Uterus (tissue), 4 donors: ENCODE data around the gene PARD6A. TPM values are rescaled to one million over a fixed set of nuclear protein-coding genes. Genes with fewer than 3 reads are reported as not detected.

Source experiments
- DNase-seq, 2 donors: peaks; one replicate each; pipeline ENCODE4 v3.0.0-alpha.2; 2019 to 2020
- H3K27ac ChIP-seq, 2 donors: fragments of 200-600 bp; sonication (generic); 1 replicate in 1 of 2; 2 replicates in 1 of 2; pipeline ENCODE4 v1.5.1; 2016 to 2018
- H3K27me3 ChIP-seq, 2 donors: fragments of 200-600 bp; sonication (generic); one replicate each; pipeline ENCODE4 v1.5.1; 2018 to 2019; ENCODE audit warnings: control low read depth in 1 of 2
- H3K36me3 ChIP-seq, 2 donors: fragments of 200-600 bp; sonication (generic); one replicate each; pipeline ENCODE4 v1.5.1; 2019; ENCODE audit warnings: control low read depth in 1 of 2
- H3K4me1 ChIP-seq, 2 donors: fragments of 200-600 bp; sonication (generic); one replicate each; pipeline ENCODE4 v1.5.1; 2018 to 2019; ENCODE audit warnings: control low read depth in 1 of 2
- H3K4me3 ChIP-seq, 2 donors: fragments of 200-600 bp; sonication (generic); 1 replicate in 1 of 2; 2 replicates in 1 of 2; pipeline ENCODE4 v1.5.1; 2018 to 2019; ENCODE audit warnings: mild to moderate bottlenecking in 1 of 2
- H3K9me3 ChIP-seq, 2 donors: fragments of 200-600 bp; sonication (generic); one replicate each; pipeline ENCODE4 v1.5.1; 2019; ENCODE audit warnings: control low read depth in 1 of 2
- POLR2A ChIP-seq, 2 donors: fragments of 450-650 bp; IDR thresholded peaks; one replicate each; pipeline ENCODE4 v1.6.1; 2016; ENCODE audit warnings: antibody characterized with exemption in 2 of 2, mild to moderate bottlenecking in 1 of 2, moderate library complexity in 1 of 2
- intact Hi-C: fragments of 100-400 bp; cut with DNase I; formaldehyde crosslinking; loops from one replicate; pipeline ENCODE4 v1.15.1; 2023; ENCODE audit warnings: low total_unique reads
- total RNA-seq, 4 donors: library from RNA; depleted of rRNA in 3 of 4; stranded (reverse); fragments of >200 nt in 3 of 4; gene quantifications; one replicate each; pipeline versions ENCODE4 v1.1.0 to v1.2.4, GENCODE V29; 2014 to 2023
- TF ChIP-seq, protein P1 (sequence below), 4 experiments: fragments of 200-600 bp in 2 of 4; fragments of 450-650 bp in 2 of 4; sonication (generic) in 2 of 4; IDR thresholded peaks; one replicate each; pipeline ENCODE4 v1.5.1; 2016 to 2019; ENCODE audit warnings: antibody characterized with exemption in 4 of 4, mild to moderate bottlenecking in 2 of 4, moderate library complexity in 1 of 4
- donor health status: DM: yes; HTN: yes; CAD: no.

Gene PARD6A
- total RNA-seq, 4 donors from 2014 or later = 1.6 to 32.9 (median 7.9) TPM; not detected in 1

- intact Hi-C loops = no loop called here
- H3K36me3 ChIP-seq = no peaks in the 10 kb centered on the region
- DNase-seq = no peak
- H3K4me1 ChIP-seq = peaks cover 4 to 8% of the 10 kb centered on the region in 2 donors
- no peak overlapping the region for H3K4me3 ChIP-seq
- no peak for TF ChIP-seq POLR2A (IDR thresholded peaks at IDR 0.05)
- TF ChIP-seq, protein P1, sequence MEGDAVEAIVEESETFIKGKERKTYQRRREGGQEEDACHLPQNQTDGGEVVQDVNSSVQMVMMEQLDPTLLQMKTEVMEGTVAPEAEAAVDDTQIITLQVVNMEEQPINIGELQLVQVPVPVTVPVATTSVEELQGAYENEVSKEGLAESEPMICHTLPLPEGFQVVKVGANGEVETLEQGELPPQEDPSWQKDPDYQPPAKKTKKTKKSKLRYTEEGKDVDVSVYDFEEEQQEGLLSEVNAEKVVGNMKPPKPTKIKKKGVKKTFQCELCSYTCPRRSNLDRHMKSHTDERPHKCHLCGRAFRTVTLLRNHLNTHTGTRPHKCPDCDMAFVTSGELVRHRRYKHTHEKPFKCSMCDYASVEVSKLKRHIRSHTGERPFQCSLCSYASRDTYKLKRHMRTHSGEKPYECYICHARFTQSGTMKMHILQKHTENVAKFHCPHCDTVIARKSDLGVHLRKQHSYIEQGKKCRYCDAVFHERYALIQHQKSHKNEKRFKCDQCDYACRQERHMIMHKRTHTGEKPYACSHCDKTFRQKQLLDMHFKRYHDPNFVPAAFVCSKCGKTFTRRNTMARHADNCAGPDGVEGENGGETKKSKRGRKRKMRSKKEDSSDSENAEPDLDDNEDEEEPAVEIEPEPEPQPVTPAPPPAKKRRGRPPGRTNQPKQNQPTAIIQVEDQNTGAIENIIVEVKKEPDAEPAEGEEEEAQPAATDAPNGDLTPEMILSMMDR (IDR thresholded peaks at IDR 0.05) = no peak
- no peaks in the 10 kb centered on the region for H3K27me3 ChIP-seq
- no peaks in the 10 kb centered on the region for H3K9me3 ChIP-seq
- H3K27ac ChIP-seq = no peak overlapping the region
Observed at GRCh38 chr16:67664871-67665270, 4.1 kb downstream of the PARD6A start.

DNA sequence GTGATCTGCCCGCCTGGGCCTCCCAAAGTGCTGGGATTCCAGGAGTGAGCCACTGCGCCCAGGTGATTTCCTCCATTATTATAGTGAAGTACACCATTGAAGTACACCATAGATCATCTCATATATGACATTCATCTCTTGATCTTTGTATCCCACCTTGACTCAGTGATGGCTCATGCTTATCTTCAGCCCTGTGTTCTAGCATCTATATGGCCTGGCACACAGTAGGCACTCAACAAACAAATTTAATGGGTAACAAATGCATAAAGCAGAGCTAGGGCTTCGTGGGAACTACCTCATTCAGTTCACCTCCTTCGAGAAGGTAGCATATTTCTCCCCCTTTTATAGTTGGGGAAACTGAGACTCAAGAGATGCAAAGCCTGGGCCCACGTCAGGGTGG, 4.8 kb downstream of the PARD6A start:
- no peak for DNase-seq
- no peaks in the 10 kb centered on the region for H3K27me3 ChIP-seq
- peak overlapping the region; percentile 86 to 91 for H3K4me3 ChIP-seq
- H3K27ac ChIP-seq = no peak overlapping the region
- no peaks in the 10 kb centered on the region for H3K9me3 ChIP-seq
- TF ChIP-seq, protein P1 (IDR thresholded peaks at IDR 0.05) = no peak
- TF ChIP-seq POLR2A (IDR thresholded peaks at IDR 0.05) = no peak
- no peaks in the 10 kb centered on the region for H3K36me3 ChIP-seq
- peaks cover 4 to 8% of the 10 kb centered on the region in 2 donors for H3K4me1 ChIP-seq
- intact Hi-C loops = no loop called here

DNA sequence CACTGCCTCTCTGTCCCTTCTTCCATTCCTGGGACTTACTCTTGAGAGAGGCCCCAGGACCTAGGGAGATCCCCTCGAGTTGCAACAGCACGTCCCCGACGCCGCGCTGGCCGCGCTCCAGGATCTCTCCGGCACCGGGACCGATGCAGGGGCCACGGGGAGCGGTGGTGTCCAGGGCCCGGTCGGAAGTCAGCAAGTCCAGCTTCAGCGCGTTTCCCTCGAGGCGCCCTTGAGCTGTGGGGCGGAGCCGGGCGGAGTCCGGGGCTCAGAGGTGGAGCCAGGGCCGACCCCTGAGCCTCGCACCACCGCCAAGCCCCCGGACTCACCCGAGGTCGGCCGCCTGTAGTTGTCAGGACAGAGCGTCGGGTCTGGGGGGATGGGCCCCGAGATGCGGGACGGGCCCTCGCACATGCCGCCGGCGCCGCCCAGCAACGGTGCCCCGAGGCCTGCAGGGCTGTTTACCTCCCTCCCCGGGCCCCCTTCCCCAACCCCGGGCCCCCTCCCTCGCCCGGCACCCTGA, 5.3 kb downstream of the PARD6A start:
- intact Hi-C loops = no loop called here
- H3K27me3 ChIP-seq = no peaks in the 10 kb centered on the region
- DNase-seq = peak in 1 of 2 donors; percentile 51
- H3K9me3 ChIP-seq = no peaks in the 10 kb centered on the region
- TF ChIP-seq, protein P1 (IDR thresholded peaks at IDR 0.05) = no peak
- TF ChIP-seq POLR2A (IDR thresholded peaks at IDR 0.05) = no peak
- peaks cover 4 to 7% of the 10 kb centered on the region in 2 donors for H3K4me1 ChIP-seq
- peak overlapping the region; percentile 85 to 89 for H3K27ac ChIP-seq
- no peaks in the 10 kb centered on the region for H3K36me3 ChIP-seq
- peak overlapping the region; percentile 86 to 91 for H3K4me3 ChIP-seq

GRCh38 chr16:67666559-67667452, 6.0 kb downstream of the PARD6A start, which contains the start of the genes C16orf86 and ENKD1:
C16orf86 (plus strand) TSS chr16:67666814; CDS start chr16:67666971, 157 bp downstream.
ENKD1 (minus strand) TSS chr16:67666750; CDS start chr16:67666442, 308 bp downstream.
- TF ChIP-seq, protein P1 (IDR thresholded peaks at IDR 0.05) = no peak
- peak; percentile 13 to 37 for TF ChIP-seq POLR2A (IDR thresholded peaks at IDR 0.05)
- intact Hi-C loops = no loop called here
- Histone ChIP-seq H3K4me1 (peaks cover under 1 to 4% of the 10 kb centered on the region in 2 donors), H3K27ac (peak within 1 kb of the TSS; percentile 85 to 89), H3K27me3 (no peaks in the 10 kb centered on the region), H3K36me3 (no peaks in the 10 kb centered on the region), H3K4me3 (peak within 1 kb of the TSS; percentile 86 to 91), H3K9me3 (no peaks in the 10 kb centered on the region)
- DNase-seq = peak; percentile 84 to 85

DNA sequence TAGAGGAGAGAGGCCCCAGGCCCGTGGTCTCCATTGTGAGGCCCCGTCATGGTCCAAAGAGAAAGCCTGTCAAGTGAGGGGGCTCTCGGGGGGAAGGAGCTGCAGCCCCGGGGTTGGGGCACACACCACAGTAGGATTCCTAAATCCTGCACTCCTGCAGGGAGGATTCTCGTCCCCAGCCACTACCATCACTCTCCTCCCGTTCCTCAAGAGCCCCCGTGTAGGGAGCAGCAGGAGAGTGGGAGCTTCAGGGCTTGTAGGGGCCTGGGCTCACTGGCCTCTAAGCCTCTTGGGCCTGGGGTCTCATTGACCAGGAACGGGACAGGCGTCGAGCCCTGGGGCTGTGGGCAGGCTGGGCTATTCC, 6.7 kb downstream of the PARD6A start:
- Histone ChIP-seq H3K4me3 (peak overlapping the region; percentile 86 to 91), H3K36me3 (no peaks in the 10 kb centered on the region), H3K4me1 (peaks cover 0 to 4% of the 10 kb centered on the region in 2 donors), H3K27me3 (no peaks in the 10 kb centered on the region), H3K27ac (peak overlapping the region; percentile 85 to 89), H3K9me3 (no peaks in the 10 kb centered on the region)
- TF ChIP-seq POLR2A (IDR thresholded peaks at IDR 0.05) = no peak
- TF ChIP-seq, protein P1 (IDR thresholded peaks at IDR 0.05) = no peak
- intact Hi-C loops = no loop called here
- DNase-seq = no peak
